ENCODE measurements around the gene TRAF5. TPM values are rescaled to one million over a fixed set of nuclear protein-coding genes. Genes with fewer than 3 reads are reported as not detected.
A peak's percentile ranks its signal among the peaks of the same experiment; 100 is the strongest.
"Not testable (repeated sequence)": the region's sequence is repeated elsewhere in the genome, so short reads cannot be mapped to it uniquely, and the experiment has no call there.

The TRAF5 gene
- polyA plus RNA-seq, 2 of the 4 experiments (the other 2 are of a cell fraction) = 8.2 to 14.6 TPM

GRCh38 chr1:211411639-211412038, 85.0 kb downstream of the TRAF5 start:
- no peak for ATAC-seq

GRCh38 chr1:211415700-211416099, 89.1 kb downstream of the TRAF5 start:
- H3K9me3 ChIP-seq = peaks cover 2% of the 10 kb centered on the region; the same call in 1 of the 3 replicates
- TF ChIP-seq CBX8 (IDR thresholded peaks at IDR 0.05) (no peak), FOXS1 (CRISPR knock-in tag; IDR thresholded peaks at IDR 0.05) (no peak), CTCF (IDR thresholded peaks at IDR 0.05) (no peak), CHD2 (IDR thresholded peaks at IDR 0.05; ENCODE audit: low read length, partially characterized antibody) (no peak), SMC3 (IDR thresholded peaks at IDR 0.05) (no peak)
- WGBS (ENCODE audit: missing lambda C conversion rate) = 89% methylated on average over 2 of the region's 2 CpGs
- peak overlapping the region; percentile 71 to 95; a peak in 5 of 6 replicates for H3K27ac ChIP-seq
- 0 out of 3 replicates have a peak, but pooled peaks cover 5% of the 10 kb centered on the region for H3K4me1 ChIP-seq
- no peak for DNase-seq (ENCODE audit: low read depth in 1 of 2, low spot score in 1 of 2)
- no peak for ATAC-seq
- FAIRE-seq = no peak
- ChIA-PET CTCF (interaction anchor here (0.6 to 2.0 kb wide), 12 partner anchors 8 to 240 kb away, joined by 3 to 10 read pairs (median 4); no protein-coding TSS in a partner anchor), POLR2A (interaction anchor here (2.5 kb wide), 1 partner anchor 33 kb away, joined by 7 read pairs; no protein-coding TSS in a partner anchor)
- H3K4me3 ChIP-seq = peak overlapping the region; percentile 50
- peak overlapping the region; percentile 76 for H3K4me2 ChIP-seq

More at GRCh38 chr1:211411639-211412038, 85.0 kb downstream of the TRAF5 start:
- TF ChIP-seq GATA3 (IDR thresholded peaks at IDR 0.05; ENCODE audit: borderline replicate concordance) (no peak), EHMT2 (IDR thresholded peaks at IDR 0.05; ENCODE audit: low read depth) (no peak), KDM1A (IDR thresholded peaks at IDR 0.05; ENCODE audit: low read depth) (no peak)
- H3K4me3 ChIP-seq = no peak overlapping the region
- H3K27ac ChIP-seq = no peak overlapping the region
- DNase-seq (ENCODE audit: low read depth in 1 of 2, low spot score in 1 of 2) (no peak), FAIRE-seq (no peak)
- H3K4me2 ChIP-seq = no peak overlapping the region
- peaks cover 4% of the 10 kb centered on the region; the same call in 1 of the 3 replicates for H3K9me3 ChIP-seq
- H3K4me1 ChIP-seq = no peaks in the 10 kb centered on the region
- ChIA-PET CTCF (no interaction called here), POLR2A (no interaction called here)
- 94% methylated on average over 3 of the region's 3 CpGs for WGBS (ENCODE audit: missing lambda C conversion rate)

GRCh38 chr1:211416246-211416627, 89.6 kb downstream of the TRAF5 start:
- WGBS (ENCODE audit: missing lambda C conversion rate) = 3% methylated on average over 13 of the region's 43 CpGs
- peak overlapping the region; percentile 76 for H3K4me2 ChIP-seq
- CTCF ChIA-PET = interaction anchor here (0.6 to 2.0 kb wide), 12 partner anchors 8 to 239 kb away, joined by 3 to 10 read pairs (median 4); no protein-coding TSS in a partner anchor
- POLR2A ChIA-PET = interaction anchor here (2.5 kb wide), 1 partner anchor 34 kb away, joined by 7 read pairs; no protein-coding TSS in a partner anchor
- FAIRE-seq, H3K4me1 ChIP-seq, H3K9me3 ChIP-seq: not testable (repeated sequence)
- ATAC-seq = peak; percentile 92 to 94
- H3K4me3 ChIP-seq = peak overlapping the region; percentile 50
- DNase-seq (ENCODE audit: low read depth in 1 of 2, low spot score in 1 of 2) = peak in 1 of 2 experiments; percentile 37
- peak in 1 of 2 experiments; percentile 27; a peak in 1 of 5 replicates for TF ChIP-seq RAD21 (conservative IDR thresholded peaks at IDR 0.05 in 1 of 2, IDR thresholded peaks at IDR 0.05 in 1 of 2)
- peak; percentile 36; the same call in 1 of the 2 replicates for TF ChIP-seq ATOH8 (CRISPR knock-in tag; IDR thresholded peaks at IDR 0.05; ENCODE audit: low read depth)
- 0 out of 5 replicates have a peak, but pooled peaks of 1 of the 2 experiments have one; percentile 17 for TF ChIP-seq JUN (IDR thresholded peaks at IDR 0.05)
- peak; percentile 1; the same call in 1 of the 3 replicates for TF ChIP-seq SMC3 (IDR thresholded peaks at IDR 0.05)
- peak; percentile 28; the same call in 1 of the 2 replicates for TF ChIP-seq POLR2A (IDR thresholded peaks at IDR 0.05; ENCODE audit: low read length)
- TF ChIP-seq CTCF (IDR thresholded peaks at IDR 0.05) = peak; percentile 46
- peak overlapping the region; percentile 71 to 95 for H3K27ac ChIP-seq
